GM12878 (cell line): Measurements from ENCODE around the gene NR6A1. TPM values are rescaled to one million over a fixed set of nuclear protein-coding genes. Genes with fewer than 3 reads are reported as not detected.

Source experiments
- BACH1 ChIP-seq: fragments of 450-650 bp; IDR thresholded peaks from 2 replicates; pipeline ENCODE4 v1.6.1; 2017; ENCODE audit warnings: mild to moderate bottlenecking, borderline replicate concordance
- CREM ChIP-seq: IDR thresholded peaks from 2 replicates; pipeline ENCODE4 v1.6.1; 2014; ENCODE audit warnings: antibody characterized with exemption, low read depth
- DPF2 ChIP-seq: fragments of 450-650 bp; IDR thresholded peaks from 2 replicates; pipeline ENCODE4 v1.6.1; 2017; ENCODE audit warnings: mild to moderate bottlenecking
- HDAC6 ChIP-seq: fragments of 200-600 bp; sonication (generic); IDR thresholded peaks from one replicate; pipeline ENCODE4 v1.8.0; 2017; ENCODE audit warnings: antibody characterized with exemption; ENCODE audit not compliant: unreplicated experiment
- HDGF ChIP-seq: fragments of 450-650 bp; IDR thresholded peaks from 2 replicates; pipeline ENCODE4 v1.6.1; 2016; ENCODE audit warnings: antibody characterized with exemption
- MAX ChIP-seq: IDR thresholded peaks from 2 replicates; pipeline ENCODE4 v1.6.1; 2012; ENCODE audit warnings: low read depth, low read length, improper control_type of control experiment
- MXI1 ChIP-seq: fragments of 150-350 bp; IDR thresholded peaks from 2 replicates; pipeline ENCODE4 v1.6.1; 2011; ENCODE audit warnings: low read depth, mild to moderate bottlenecking, inconsistent platforms, low read length, improper control_type of control experiment
- NR2F1 ChIP-seq: fragments of 450-650 bp; conservative IDR thresholded peaks from 2 replicates; pipeline ENCODE4 v1.6.1; 2017; ENCODE audit warnings: mild to moderate bottlenecking
- NRF1 ChIP-seq: conservative IDR thresholded peaks from 2 replicates; pipeline ENCODE4 v1.6.1; 2011; ENCODE audit warnings: mild to moderate bottlenecking, low read depth, low read length, improper control_type of control experiment
- POLR2AphosphoS5 ChIP-seq: IDR thresholded peaks from 2 replicates; pipeline ENCODE4 v1.6.1; 2011; ENCODE audit warnings: mild to moderate bottlenecking, low read length, inconsistent platforms
- RBBP5 ChIP-seq: fragments of 200-600 bp; sonication (generic); conservative IDR thresholded peaks from 2 replicates; pipeline ENCODE4 v1.6.1; 2016
- RFX5 ChIP-seq: IDR thresholded peaks from 2 replicates; pipeline ENCODE4 v1.6.1; 2011; ENCODE audit warnings: low read depth, low read length, improper control_type of control experiment
- RUNX3 ChIP-seq: IDR thresholded peaks from 2 replicates; pipeline ENCODE4 v1.6.1; 2012; ENCODE audit warnings: low read length, inconsistent platforms
- SPI1 ChIP-seq: IDR thresholded peaks from 2 replicates; pipeline ENCODE4 v1.6.1; 2011; ENCODE audit warnings: low read depth, mild to moderate bottlenecking, low read length, moderate library complexity, borderline replicate concordance; ENCODE audit not compliant: insufficient read depth
- SREBF1 ChIP-seq: IDR thresholded peaks from 2 replicates; pipeline ENCODE4 v1.6.1; 2012; ENCODE audit warnings: mild to moderate bottlenecking, low read length
- ZBTB11 ChIP-seq: fragments of 450-650 bp; formaldehyde crosslinking; IDR thresholded peaks from 2 replicates; pipeline ENCODE4 v1.5.0; 2022; ENCODE audit warnings: mild to moderate bottlenecking, missing genetic modification characterization
- ZNF217 ChIP-seq: fragments of 450-650 bp; IDR thresholded peaks from 2 replicates; pipeline ENCODE4 v1.6.1; 2017; ENCODE audit warnings: antibody characterized with exemption, mild to moderate bottlenecking
- polyA plus RNA-seq, 11 experiments: library from polyadenylated mRNA; depleted of rRNA in 4 of 11; unstranded in 6 of 11; stranded (reverse) in 5 of 11; fragments of >200 nt; fragmentation: Nextera tagmentation in 4 of 11; fragmentation: Illumina TruSeq in 1 of 11; extraction: Ambion mirVana in 4 of 11; extraction: Trizol in 1 of 11; gene quantifications; 1 replicate in 1 of 11; 2 replicates in 10 of 11; pipeline versions ENCODE4 v1.2.1 to v1.2.3, GENCODE V29; 2011 to 2016; ENCODE audit warnings: inconsistent platforms in 2 of 11, missing spikeins in 2 of 11, low read depth in 1 of 11
- total RNA-seq, 4 experiments: library from RNA; depleted of rRNA in 3 of 4; stranded (reverse); fragments of >200 nt in 3 of 4; fragmentation: Illumina TruSeq in 1 of 4; extraction: Trizol in 1 of 4; gene quantifications; 2 replicates each; pipeline versions ENCODE4 v1.2.1 to v1.2.3, GENCODE V29; 2013 to 2021
- TF ChIP-seq, protein P1 (sequence below): fragments of 450-650 bp; IDR thresholded peaks from 2 replicates; pipeline ENCODE4 v1.6.1; 2017; ENCODE audit warnings: antibody characterized with exemption, mild to moderate bottlenecking, moderate library complexity
- TF ChIP-seq, protein P2 (sequence below): IDR thresholded peaks from 2 replicates; pipeline ENCODE4 v1.6.1; 2011; ENCODE audit warnings: mild to moderate bottlenecking, low read depth, low read length, moderate library complexity; ENCODE audit not compliant: insufficient replicate concordance
- TF ChIP-seq, protein P3 (sequence below): fragments of 450-650 bp; IDR thresholded peaks from 2 replicates; pipeline ENCODE4 v1.6.1; 2016; ENCODE audit warnings: mild to moderate bottlenecking

Gene NR6A1
- total and polyA plus RNA-seq, 10 of the 15 experiments (the other 5 are each of a cell fraction or from before 2014, with no cell fraction given): 1.2 to 9.2 (median 4.6) TPM

GRCh38 chr9:124621371-124622328, 149.5 kb downstream of the NR6A1 start (continued):
- TF ChIP-seq, protein P1, sequence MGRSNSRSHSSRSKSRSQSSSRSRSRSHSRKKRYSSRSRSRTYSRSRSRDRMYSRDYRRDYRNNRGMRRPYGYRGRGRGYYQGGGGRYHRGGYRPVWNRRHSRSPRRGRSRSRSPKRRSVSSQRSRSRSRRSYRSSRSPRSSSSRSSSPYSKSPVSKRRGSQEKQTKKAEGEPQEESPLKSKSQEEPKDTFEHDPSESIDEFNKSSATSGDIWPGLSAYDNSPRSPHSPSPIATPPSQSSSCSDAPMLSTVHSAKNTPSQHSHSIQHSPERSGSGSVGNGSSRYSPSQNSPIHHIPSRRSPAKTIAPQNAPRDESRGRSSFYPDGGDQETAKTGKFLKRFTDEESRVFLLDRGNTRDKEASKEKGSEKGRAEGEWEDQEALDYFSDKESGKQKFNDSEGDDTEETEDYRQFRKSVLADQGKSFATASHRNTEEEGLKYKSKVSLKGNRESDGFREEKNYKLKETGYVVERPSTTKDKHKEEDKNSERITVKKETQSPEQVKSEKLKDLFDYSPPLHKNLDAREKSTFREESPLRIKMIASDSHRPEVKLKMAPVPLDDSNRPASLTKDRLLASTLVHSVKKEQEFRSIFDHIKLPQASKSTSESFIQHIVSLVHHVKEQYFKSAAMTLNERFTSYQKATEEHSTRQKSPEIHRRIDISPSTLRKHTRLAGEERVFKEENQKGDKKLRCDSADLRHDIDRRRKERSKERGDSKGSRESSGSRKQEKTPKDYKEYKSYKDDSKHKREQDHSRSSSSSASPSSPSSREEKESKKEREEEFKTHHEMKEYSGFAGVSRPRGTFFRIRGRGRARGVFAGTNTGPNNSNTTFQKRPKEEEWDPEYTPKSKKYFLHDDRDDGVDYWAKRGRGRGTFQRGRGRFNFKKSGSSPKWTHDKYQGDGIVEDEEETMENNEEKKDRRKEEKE: no peak
- TF ChIP-seq NR2F1 (no peak; the same call in 1 of the 2 replicates), ZBTB11 (CRISPR knock-in tag) (no peak), DPF2 (no peak), BACH1 (peak; percentile 19; the same call in 1 of the 2 replicates), POLR2AphosphoS5 (peak; percentile 54; the same call in 1 of the 2 replicates), MAX (no peak), SPI1 (no peak; the same call in 1 of the 2 replicates), CREM (no peak), HDGF (peak; percentile 70), SREBF1 (no peak), HDAC6 (no peak), MXI1 (no peak; the same call in 1 of the 2 replicates), RBBP5 (no peak), NRF1 (no peak), ZNF217 (no peak), RFX5 (no peak), RUNX3 (peak; percentile 76)
- TF ChIP-seq, protein P2, sequence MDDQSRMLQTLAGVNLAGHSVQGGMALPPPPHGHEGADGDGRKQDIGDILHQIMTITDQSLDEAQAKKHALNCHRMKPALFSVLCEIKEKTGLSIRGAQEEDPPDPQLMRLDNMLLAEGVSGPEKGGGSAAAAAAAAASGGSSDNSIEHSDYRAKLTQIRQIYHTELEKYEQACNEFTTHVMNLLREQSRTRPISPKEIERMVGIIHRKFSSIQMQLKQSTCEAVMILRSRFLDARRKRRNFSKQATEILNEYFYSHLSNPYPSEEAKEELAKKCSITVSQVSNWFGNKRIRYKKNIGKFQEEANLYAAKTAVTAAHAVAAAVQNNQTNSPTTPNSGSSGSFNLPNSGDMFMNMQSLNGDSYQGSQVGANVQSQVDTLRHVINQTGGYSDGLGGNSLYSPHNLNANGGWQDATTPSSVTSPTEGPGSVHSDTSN: no peak
- TF ChIP-seq, protein P3, sequence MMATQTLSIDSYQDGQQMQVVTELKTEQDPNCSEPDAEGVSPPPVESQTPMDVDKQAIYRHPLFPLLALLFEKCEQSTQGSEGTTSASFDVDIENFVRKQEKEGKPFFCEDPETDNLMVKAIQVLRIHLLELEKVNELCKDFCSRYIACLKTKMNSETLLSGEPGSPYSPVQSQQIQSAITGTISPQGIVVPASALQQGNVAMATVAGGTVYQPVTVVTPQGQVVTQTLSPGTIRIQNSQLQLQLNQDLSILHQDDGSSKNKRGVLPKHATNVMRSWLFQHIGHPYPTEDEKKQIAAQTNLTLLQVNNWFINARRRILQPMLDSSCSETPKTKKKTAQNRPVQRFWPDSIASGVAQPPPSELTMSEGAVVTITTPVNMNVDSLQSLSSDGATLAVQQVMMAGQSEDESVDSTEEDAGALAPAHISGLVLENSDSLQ: peak; percentile 38; the same call in 1 of the 2 replicates
